Subcutaneous adipose tissue (tissue), 4 donors: ENCODE results near the gene PLAAT2. TPM values are rescaled to one million over a fixed set of nuclear protein-coding genes. Genes with fewer than 3 reads are reported as not detected.

Source experiments
- CTCF ChIP-seq: fragments of 450-650 bp; IDR thresholded peaks from one replicate; pipeline ENCODE4 v1.5.1; 2016; ENCODE audit warnings: low read depth, mild to moderate bottlenecking, control low read depth, antibody characterized with exemption, moderate library complexity
- total RNA-seq, 4 donors: library from RNA; depleted of rRNA; stranded (reverse); fragments of >200 nt; gene quantifications; one replicate each; pipeline ENCODE4 v1.1.0, GENCODE V29; 2016

Gene PLAAT2
- total RNA-seq, 4 donors from 2014 or later: not detected

GRCh38 chr11:63504933-63505586 is 58.1 kb downstream of the PLAAT2 start:
- no peak for TF ChIP-seq CTCF

- TF ChIP-seq CTCF: no peak
Measured at GRCh38 chr11:63504054-63504453, 59.1 kb downstream of the PLAAT2 start.

GRCh38 chr11:63503492-63503891 is 59.7 kb downstream of the PLAAT2 start:
- no peak for TF ChIP-seq CTCF

Other genes starting within 250 kb of the PLAAT2 start
- gene SLC22A9, start 193.6 kb downstream of the PLAAT2 start, total RNA-seq: not detected
- 10 to 100 TPM; 38.2 to 59.5 (median 42.9) TPM for gene PLAAT5, start 72.2 kb downstream of the PLAAT2 start, total RNA-seq
- 100 to 1,000 TPM in 1 of 4 donors, 10 to 100 TPM in 3; 30.2 to 230 (median 71.0) TPM for gene LGALS12, start 57.3 kb downstream of the PLAAT2 start, total RNA-seq
- 10 to 100 TPM in 3 of 4 donors, 1 to 10 TPM in 1; 9.9 to 21.2 (median 15.4) TPM for gene PLAAT4, start 26.6 kb downstream of the PLAAT2 start, total RNA-seq
- 100 to 1,000 TPM; 278 to 514 (median 407) TPM for gene PLAAT3, start 51.1 kb upstream of the PLAAT2 start, total RNA-seq
- gene ATL3, start 108.0 kb upstream of the PLAAT2 start, total RNA-seq: 100 to 1,000 TPM in 3 of 4 donors, 10 to 100 TPM in 1; 83.5 to 172 (median 118) TPM
- gene RTN3, start 118.1 kb upstream of the PLAAT2 start, total RNA-seq: 100 to 1,000 TPM; 179 to 283 (median 224) TPM
- gene ZFTA, start 205.4 kb upstream of the PLAAT2 start, total RNA-seq: 10 to 100 TPM in 2 of 4 donors, 1 to 10 TPM in 2; 5.1 to 16.2 (median 8.7) TPM